PC-3 (cell line): Measurements from ENCODE around the gene ACSM3. TPM values are rescaled to one million over a fixed set of nuclear protein-coding genes. Genes with fewer than 3 reads are reported as not detected.

Experiments
- ATAC-seq: fragments of 200-7000 bp; cut with Tn5 transposase; 2 replicates; pipeline ENCODE4 v1.9.1; 2020; ENCODE audit warnings: mild to moderate bottlenecking, moderate library complexity
- BruUV-seq: library from RNA; stranded (reverse); fragments of 400-500 nt; replicated peaks from 2 replicates; lab custom pipeline; 2021; lab: Mats Ljungman, UMichigan
- CTCF ChIA-PET: fragments of 300-600 bp; sonication (Branson Sonifier 250); formaldehyde crosslinking; loops from one replicate; lab custom pipeline; 2022; ENCODE audit warnings: antibody characterized with exemption; lab: Charles Lee
- POLR2A ChIA-PET: fragments of 300-600 bp; sonication (Branson Sonifier 250); formaldehyde crosslinking; loops from one replicate; lab custom pipeline; 2022; ENCODE audit warnings: antibody characterized with exemption; ENCODE audit not compliant: unreplicated experiment; lab: Charles Lee
- DNase-seq: peaks from one replicate; pipeline ENCODE4 v3.0.0-alpha.2; 2015
- H2AFZ ChIP-seq: fragments of 300-600 bp; sonication (generic); 2 replicates; pipeline ENCODE4 v1.6.0; 2016; ENCODE audit warnings: antibody characterized with exemption, low read length
- H3F3A ChIP-seq: fragments of 300-600 bp; sonication (generic); one replicate; pipeline ENCODE4 v1.6.0; 2017; ENCODE audit warnings: antibody characterized with exemption, low read length, control low read depth, mild to moderate bottlenecking; ENCODE audit not compliant: unreplicated experiment
- H3K27ac ChIP-seq: fragments of 300-600 bp; sonication (generic); 2 replicates; pipeline ENCODE4 v1.5.1; 2016; ENCODE audit warnings: mild to moderate bottlenecking, low read length
- H3K27me3 ChIP-seq: fragments of 300-600 bp; sonication (generic); 2 replicates; pipeline ENCODE4 v1.6.1; 2016; ENCODE audit warnings: low read length, mixed read lengths
- H3K36me3 ChIP-seq: fragments of 300-600 bp; sonication (generic); 2 replicates; pipeline ENCODE4 v1.6.1; 2016; ENCODE audit warnings: low read depth, mixed run types, low read length, mixed read lengths
- H3K4me1 ChIP-seq: fragments of 300-600 bp; sonication (generic); 2 replicates; pipeline ENCODE4 v1.5.1; 2016; ENCODE audit warnings: low read length; ENCODE audit not compliant: insufficient read depth
- H3K4me2 ChIP-seq: fragments of 300-600 bp; sonication (generic); 2 replicates; pipeline ENCODE4 v1.6.0; 2016; ENCODE audit warnings: low read length
- H3K4me3 ChIP-seq: fragments of 300-600 bp; sonication (generic); 2 replicates; pipeline ENCODE4 v1.5.1; 2016; ENCODE audit warnings: mild to moderate bottlenecking, low read length, mixed read lengths
- H3K79me2 ChIP-seq: fragments of 300-600 bp; sonication (generic); 2 replicates; pipeline ENCODE4 v1.6.1; 2017; ENCODE audit warnings: low read length, mixed read lengths
- H3K9ac ChIP-seq: fragments of 300-600 bp; sonication (generic); 2 replicates; pipeline ENCODE4 v1.6.0; 2016; ENCODE audit warnings: mild to moderate bottlenecking, low read length
- H3K9me2 ChIP-seq: fragments of 300-600 bp; sonication (generic); replicated peaks from 2 replicates; pipeline ENCODE4 v1.6.1; 2016; ENCODE audit warnings: mixed run types, low read length, mixed read lengths
- H3K9me3 ChIP-seq: fragments of 300-600 bp; sonication (generic); 2 replicates; pipeline ENCODE4 v1.6.1; 2016; ENCODE audit warnings: low read length, mixed read lengths
- H4K20me1 ChIP-seq: fragments of 300-600 bp; sonication (generic); 2 replicates; pipeline ENCODE4 v1.6.1; 2016; ENCODE audit warnings: low read length, mixed read lengths
- EZH2 ChIP-seq: fragments of 300-600 bp; sonication (generic); IDR thresholded peaks from one replicate; pipeline ENCODE4 v1.6.1; 2017; ENCODE audit warnings: antibody characterized with exemption, mild to moderate bottlenecking, low read length; ENCODE audit not compliant: unreplicated experiment
- EZH2phosphoT487 ChIP-seq: fragments of 300-600 bp; sonication (generic); IDR thresholded peaks from 2 replicates; pipeline ENCODE4 v1.6.1; 2018; ENCODE audit warnings: mild to moderate bottlenecking, antibody characterized with exemption, low read length, borderline replicate concordance
- intact Hi-C: fragments of 100-400 bp; cut with micrococcal nuclease; formaldehyde crosslinking; loops from 2 replicates; pipeline ENCODE4 v1.9.0; 2023
- total RNA-seq: library from RNA; depleted of rRNA; stranded (reverse); fragments of >200 nt; gene quantifications from 2 replicates; pipeline ENCODE4 v1.2.3, GENCODE V29; 2014
- TF ChIP-seq, protein P1 (sequence below): fragments of 300-600 bp; sonication (generic); conservative IDR thresholded peaks from 2 replicates; pipeline ENCODE4 v1.5.1; 2017; ENCODE audit warnings: antibody characterized with exemption, low read depth, mild to moderate bottlenecking, low read length

ACSM3 gene
- total RNA-seq, 1 experiment from 2014 or later = 4.0 TPM

DNA sequence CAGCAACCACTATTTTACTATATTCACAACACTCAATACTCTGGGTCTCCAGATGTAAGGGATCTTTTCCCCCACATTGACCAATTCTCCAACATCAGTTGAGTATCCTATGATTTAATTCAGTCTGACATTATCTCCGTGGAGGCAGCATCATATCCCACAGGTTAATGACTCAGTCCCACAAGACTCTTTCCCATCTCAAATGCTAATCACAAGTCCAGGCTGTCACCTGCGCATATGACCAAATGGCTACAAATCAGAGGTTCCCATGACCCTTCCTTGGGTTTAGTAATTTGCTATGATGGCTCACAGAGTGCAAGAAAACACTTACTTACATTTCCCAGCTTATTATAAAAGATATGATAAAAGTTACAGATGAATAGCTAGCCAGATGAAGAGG is 18.7 kb downstream of the ACSM3 start:
- no peak overlapping the region for H3K27ac ChIP-seq
- BruUV-seq = no TSS peak
- TF ChIP-seq EZH2phosphoT487 (no peak), EZH2 (no peak)
- TF ChIP-seq, protein P1, sequence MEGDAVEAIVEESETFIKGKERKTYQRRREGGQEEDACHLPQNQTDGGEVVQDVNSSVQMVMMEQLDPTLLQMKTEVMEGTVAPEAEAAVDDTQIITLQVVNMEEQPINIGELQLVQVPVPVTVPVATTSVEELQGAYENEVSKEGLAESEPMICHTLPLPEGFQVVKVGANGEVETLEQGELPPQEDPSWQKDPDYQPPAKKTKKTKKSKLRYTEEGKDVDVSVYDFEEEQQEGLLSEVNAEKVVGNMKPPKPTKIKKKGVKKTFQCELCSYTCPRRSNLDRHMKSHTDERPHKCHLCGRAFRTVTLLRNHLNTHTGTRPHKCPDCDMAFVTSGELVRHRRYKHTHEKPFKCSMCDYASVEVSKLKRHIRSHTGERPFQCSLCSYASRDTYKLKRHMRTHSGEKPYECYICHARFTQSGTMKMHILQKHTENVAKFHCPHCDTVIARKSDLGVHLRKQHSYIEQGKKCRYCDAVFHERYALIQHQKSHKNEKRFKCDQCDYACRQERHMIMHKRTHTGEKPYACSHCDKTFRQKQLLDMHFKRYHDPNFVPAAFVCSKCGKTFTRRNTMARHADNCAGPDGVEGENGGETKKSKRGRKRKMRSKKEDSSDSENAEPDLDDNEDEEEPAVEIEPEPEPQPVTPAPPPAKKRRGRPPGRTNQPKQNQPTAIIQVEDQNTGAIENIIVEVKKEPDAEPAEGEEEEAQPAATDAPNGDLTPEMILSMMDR = no peak
- H3K4me3 ChIP-seq = no peak overlapping the region
- no peaks in the 10 kb centered on the region for H3K9me3 ChIP-seq
- H3K9ac ChIP-seq = no peak overlapping the region
- H3K9me2 ChIP-seq = no peaks in the 10 kb centered on the region
- no peaks in the 10 kb centered on the region for H3F3A ChIP-seq
- CTCF ChIA-PET = no interaction called here
- POLR2A ChIA-PET = no interaction called here
- intact Hi-C loops = no loop called here
- no peak for DNase-seq
- no peak for ATAC-seq
- H3K27me3 ChIP-seq = no peaks in the 10 kb centered on the region
- H3K36me3 ChIP-seq = no peaks in the 10 kb centered on the region
- no peaks in the 10 kb centered on the region for H4K20me1 ChIP-seq
- H3K4me2 ChIP-seq = no peak overlapping the region
- H3K79me2 ChIP-seq = no peaks in the 10 kb centered on the region
- H3K4me1 ChIP-seq = no peaks in the 10 kb centered on the region
- no peak overlapping the region for H2AFZ ChIP-seq

DNA sequence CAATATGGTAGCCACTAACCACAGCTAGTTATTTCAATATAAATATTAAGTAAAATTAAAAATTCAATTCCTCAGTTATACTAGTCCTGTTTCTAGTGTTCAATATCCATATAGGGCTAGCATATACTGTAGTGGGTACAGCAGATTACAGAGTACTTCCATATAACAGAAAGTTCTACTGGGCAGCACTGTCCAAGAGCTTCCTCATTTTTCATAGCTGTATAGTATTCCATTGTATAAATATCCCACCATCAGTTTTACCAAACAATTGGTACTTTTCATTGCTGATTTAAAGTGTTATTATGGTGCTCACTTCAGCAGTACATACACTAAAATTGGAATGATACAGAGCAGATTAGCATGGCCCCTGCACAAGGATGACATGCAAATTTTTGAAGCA is 20.4 kb downstream of the ACSM3 start:
- no peaks in the 10 kb centered on the region for H3K36me3 ChIP-seq
- no peaks in the 10 kb centered on the region for H3K4me1 ChIP-seq
- ATAC-seq (no peak), DNase-seq (no peak)
- ChIA-PET POLR2A (no interaction called here), CTCF (no interaction called here)
- no TSS peak for BruUV-seq
- no peaks in the 10 kb centered on the region for H3K27me3 ChIP-seq
- H3K4me2 ChIP-seq = no peak overlapping the region
- intact Hi-C loops = no loop called here
- H3F3A ChIP-seq = no peaks in the 10 kb centered on the region
- TF ChIP-seq EZH2 (no peak), EZH2phosphoT487 (no peak)
- TF ChIP-seq, protein P1 = no peak
- no peak overlapping the region for H3K4me3 ChIP-seq
- H4K20me1 ChIP-seq = no peaks in the 10 kb centered on the region
- no peaks in the 10 kb centered on the region for H3K9me2 ChIP-seq
- H3K27ac ChIP-seq = no peak overlapping the region
- H3K9me3 ChIP-seq = no peaks in the 10 kb centered on the region
- H2AFZ ChIP-seq = no peak overlapping the region
- H3K9ac ChIP-seq = no peak overlapping the region
- no peaks in the 10 kb centered on the region for H3K79me2 ChIP-seq

DNA sequence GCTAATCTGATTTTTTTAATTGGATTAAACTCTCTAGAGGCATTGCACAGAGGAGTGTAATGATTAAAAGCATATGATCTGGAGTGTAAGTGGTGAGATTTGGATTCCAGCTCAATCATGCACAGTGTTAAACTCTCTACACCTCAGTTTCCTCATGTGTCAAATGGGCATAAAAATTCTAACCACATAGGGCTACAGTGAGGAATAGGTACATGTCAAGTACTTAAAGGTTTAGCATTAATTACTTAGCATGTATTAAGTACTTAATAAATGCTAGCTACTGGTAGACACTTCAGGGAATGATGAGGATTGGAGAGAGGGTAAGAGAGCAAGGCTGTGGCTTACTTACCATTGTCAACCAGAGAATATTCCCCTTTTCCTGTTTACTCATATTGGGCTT is 25.3 kb downstream of the ACSM3 start:
- H4K20me1 ChIP-seq = no peaks in the 10 kb centered on the region
- no peak overlapping the region for H2AFZ ChIP-seq
- H3K4me2 ChIP-seq = no peak overlapping the region
- DNase-seq (no peak), ATAC-seq (no peak)
- no peaks in the 10 kb centered on the region for H3K27me3 ChIP-seq
- H3K9me3 ChIP-seq = no peaks in the 10 kb centered on the region
- no peaks in the 10 kb centered on the region for H3F3A ChIP-seq
- no peaks in the 10 kb centered on the region for H3K4me1 ChIP-seq
- no TSS peak for BruUV-seq
- intact Hi-C loops = no loop called here
- TF ChIP-seq, protein P1 = no peak
- TF ChIP-seq EZH2 = no peak
- no peak for TF ChIP-seq EZH2phosphoT487
- no peak overlapping the region for H3K27ac ChIP-seq
- H3K79me2 ChIP-seq = no peaks in the 10 kb centered on the region
- H3K36me3 ChIP-seq = no peaks in the 10 kb centered on the region
- H3K4me3 ChIP-seq = no peak overlapping the region
- H3K9ac ChIP-seq = no peak overlapping the region
- POLR2A ChIA-PET = no interaction called here
- CTCF ChIA-PET = no interaction called here
- H3K9me2 ChIP-seq = no peaks in the 10 kb centered on the region
